Esophagus squamous epithelium (tissue), 4 donors: ENCODE results near the gene LBR.

Experiments
- CTCF ChIP-seq, 6 experiments: fragments of 450-650 bp in 4 of 6; fragments of 200-600 bp in 2 of 6; sonication (generic) in 2 of 6; IDR thresholded peaks; one replicate each; pipeline ENCODE4 v1.5.1; 2016 to 2019; ENCODE audit warnings: antibody characterized with exemption in 6 of 6, mild to moderate bottlenecking in 4 of 6, moderate library complexity in 4 of 6
- POLR2A ChIP-seq, 4 donors: fragments of 450-650 bp; IDR thresholded peaks; one replicate each; pipeline ENCODE4 v1.6.1; 2017; ENCODE audit warnings: antibody characterized with exemption in 4 of 4, mild to moderate bottlenecking in 4 of 4, moderate library complexity in 3 of 4

- TF ChIP-seq CTCF (IDR thresholded peaks at IDR 0.05) = no peak
- no peak for TF ChIP-seq POLR2A (IDR thresholded peaks at IDR 0.05)
Measured at GRCh38 chr1:225410036-225410435, 17.8 kb downstream of the LBR start.
